ENCODE results near the gene EP400.
A peak's percentile ranks its signal among the peaks of the same experiment; 100 is the strongest.
"Not testable (repeated sequence)": the region's sequence is repeated elsewhere in the genome, so short reads cannot be mapped to it uniquely, and the experiment has no call there.

EP400 gene

GRCh38 chr12:132076711-132077110 lies 127.0 kb downstream of the EP400 start:
- Mint-ChIP-seq H3K27ac (no peak overlapping the region), H3K4me3 (no peak overlapping the region), H3K27me3 (no peaks in the 10 kb centered on the region), H3K9me3 (no peaks in the 10 kb centered on the region), H3K4me1 (no peaks in the 10 kb centered on the region)
- ATAC-seq: no peak
- no peak for DNase-seq

GRCh38 chr12:132077322-132078100 lies 127.8 kb downstream of the EP400 start:
- no peak for ATAC-seq
- Mint-ChIP-seq H3K27me3 (no peaks in the 10 kb centered on the region), H3K9me3 (no peaks in the 10 kb centered on the region), H3K4me1 (no peaks in the 10 kb centered on the region), H3K4me3 (no peak overlapping the region), H3K27ac (no peak overlapping the region)
- DNase-seq: no peak

- peaks cover 7% of the 10 kb centered on the region for H3K4me1 Mint-ChIP-seq
- H3K27me3 Mint-ChIP-seq: no peaks in the 10 kb centered on the region
- H3K27ac Mint-ChIP-seq: no peak overlapping the region
- ATAC-seq: no peak
- H3K4me3 Mint-ChIP-seq: no peak overlapping the region
- no peaks in the 10 kb centered on the region for H3K9me3 Mint-ChIP-seq
- DNase-seq: no peak
Observed at GRCh38 chr12:132078190-132078589, 128.4 kb downstream of the EP400 start.

GRCh38 chr12:132079200-132079599 lies 129.5 kb downstream of the EP400 start:
- Mint-ChIP-seq H3K9me3 (no peaks in the 10 kb centered on the region), H3K4me3 (no peak overlapping the region), H3K4me1 (peaks cover 14% of the 10 kb centered on the region), H3K27me3 (no peaks in the 10 kb centered on the region), H3K27ac (no peak overlapping the region)
- ATAC-seq (no peak), DNase-seq (no peak)

- Mint-ChIP-seq H3K4me3 (no peak overlapping the region), H3K4me1 (peaks cover 14% of the 10 kb centered on the region), H3K9me3 (no peaks in the 10 kb centered on the region), H3K27me3 (no peaks in the 10 kb centered on the region), H3K27ac (no peak overlapping the region)
- ATAC-seq (no peak), DNase-seq (no peak)
Observed at GRCh38 chr12:132079695-132080094, 130.0 kb downstream of the EP400 start.

GRCh38 chr12:132080515-132080914 lies 130.8 kb downstream of the EP400 start:
- peaks cover 23% of the 10 kb centered on the region for H3K4me1 Mint-ChIP-seq
- not testable (repeated sequence) for H3K27me3 Mint-ChIP-seq, H3K27ac Mint-ChIP-seq, H3K9me3 Mint-ChIP-seq, H3K4me3 Mint-ChIP-seq, ATAC-seq, DNase-seq

- no peak for DNase-seq
- Mint-ChIP-seq H3K9me3 (no peaks in the 10 kb centered on the region), H3K4me1 (peaks cover 32% of the 10 kb centered on the region), H3K27ac (peak overlapping the region in 1 of 2 donors; percentile 20), H3K27me3 (no peaks in the 10 kb centered on the region), H3K4me3 (no peak overlapping the region)
- ATAC-seq: no peak
Observed at GRCh38 chr12:132081423-132081822, 131.7 kb downstream of the EP400 start.

- Mint-ChIP-seq H3K4me3 (peak overlapping the region; percentile 98), H3K27ac (peak overlapping the region; percentile 97 to 98), H3K27me3 (no peaks in the 10 kb centered on the region), H3K4me1 (peaks cover 42% of the 10 kb centered on the region), H3K9me3 (no peaks in the 10 kb centered on the region)
- DNase-seq (no peak), ATAC-seq (peak; percentile 13)
Observed at GRCh38 chr12:132083614-132083940, 133.8 kb downstream of the EP400 start.

GRCh38 chr12:132083941-132084620 lies 134.3 kb downstream of the EP400 start:
- H3K27ac Mint-ChIP-seq: peak overlapping the region; percentile 97 to 98
- H3K4me1 Mint-ChIP-seq: peaks cover 42% of the 10 kb centered on the region

GRCh38 chr12:132084621-132085290 lies 135.0 kb downstream of the EP400 start:
- ATAC-seq: peak; percentile 58
- peak; percentile 51 to 66 for DNase-seq
- Mint-ChIP-seq H3K27me3 (no peaks in the 10 kb centered on the region), H3K4me1 (peaks cover 47% of the 10 kb centered on the region), H3K4me3 (peak overlapping the region; percentile 94 to 99), H3K9me3 (peaks cover 0 to 5% of the 10 kb centered on the region in 2 donors), H3K27ac (peak overlapping the region; percentile 96 to 99)

More at GRCh38 chr12:132083941-132084620, 134.3 kb downstream of the EP400 start:
- H3K4me3 Mint-ChIP-seq: peak overlapping the region; percentile 98 to 99
- peak; percentile 91 for DNase-seq
- H3K27me3 Mint-ChIP-seq: no peaks in the 10 kb centered on the region
- peak; percentile 93 for ATAC-seq
- H3K9me3 Mint-ChIP-seq: no peaks in the 10 kb centered on the region

- H3K27ac Mint-ChIP-seq: peak overlapping the region; percentile 96 to 99
- peaks cover 49% of the 10 kb centered on the region for H3K4me1 Mint-ChIP-seq
- peaks cover 0 to 10% of the 10 kb centered on the region in 2 donors for H3K9me3 Mint-ChIP-seq
- peak overlapping the region; percentile 94 to 99 for H3K4me3 Mint-ChIP-seq
- peak in 1 of 2 donors; percentile 18 for DNase-seq
- ATAC-seq: no peak
- no peaks in the 10 kb centered on the region for H3K27me3 Mint-ChIP-seq
Observed at GRCh38 chr12:132085291-132085635, 135.5 kb downstream of the EP400 start.

GRCh38 chr12:132089407-132089910 lies 139.7 kb downstream of the EP400 start:
- no peak for ATAC-seq

GRCh38 chr12:132094269-132094891 lies 144.6 kb downstream of the EP400 start:
- Mint-ChIP-seq H3K27ac (no peak overlapping the region), H3K27me3 (no peaks in the 10 kb centered on the region), H3K9me3 (peaks cover 15 to 18% of the 10 kb centered on the region in 2 donors), H3K4me1 (peaks cover 32% of the 10 kb centered on the region), H3K4me3 (no peak overlapping the region)
- DNase-seq (no peak), ATAC-seq (no peak)

More at GRCh38 chr12:132089407-132089910, 139.7 kb downstream of the EP400 start:
- H3K27ac Mint-ChIP-seq: no peak overlapping the region
- peaks cover 35% of the 10 kb centered on the region for H3K4me1 Mint-ChIP-seq
- H3K9me3 Mint-ChIP-seq: peaks cover 0 to 10% of the 10 kb centered on the region in 2 donors
- no peak overlapping the region for H3K4me3 Mint-ChIP-seq
- no peak for DNase-seq
- no peaks in the 10 kb centered on the region for H3K27me3 Mint-ChIP-seq

GRCh38 chr12:132095520-132096409 lies 146.0 kb downstream of the EP400 start:
- DNase-seq: no peak
- H3K4me3 Mint-ChIP-seq: peak overlapping the region; percentile 13 to 29
- H3K27ac Mint-ChIP-seq: peak overlapping the region; percentile 86 to 91
- peaks cover 7 to 18% of the 10 kb centered on the region in 2 donors for H3K9me3 Mint-ChIP-seq
- no peak for ATAC-seq
- peaks cover 26% of the 10 kb centered on the region for H3K4me1 Mint-ChIP-seq
- H3K27me3 Mint-ChIP-seq: no peaks in the 10 kb centered on the region
